ENCODE results near the gene GYPA. TPM values are rescaled to one million over a fixed set of nuclear protein-coding genes. Genes with fewer than 3 reads are reported as not detected.
"Not testable (repeated sequence)": the region's sequence is repeated elsewhere in the genome, so short reads cannot be mapped to it uniquely, and the experiment has no call there.

Gene GYPA
- total RNA-seq, 1 experiment from 2014 or later: not detected

DNA sequence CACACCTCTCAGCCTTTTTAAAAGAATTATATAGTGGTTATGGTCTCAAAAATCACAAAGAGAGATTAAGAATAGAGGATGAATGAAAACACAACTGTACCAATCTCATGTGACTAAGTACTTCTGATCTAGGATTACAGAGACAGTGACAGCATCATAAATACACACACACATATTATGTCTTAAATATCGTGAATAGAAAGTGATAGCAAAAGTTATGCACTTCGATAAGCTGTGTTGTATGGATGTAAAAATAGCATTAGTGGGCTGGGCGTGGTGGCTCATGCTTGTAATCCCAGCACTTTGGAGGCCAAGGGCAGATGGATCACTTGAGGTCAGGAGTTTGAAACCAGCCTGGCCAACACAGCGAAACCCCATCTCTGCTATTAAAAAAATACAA lies 25.0 kb downstream of the GYPA start:
- TF ChIP-seq, protein P1, sequence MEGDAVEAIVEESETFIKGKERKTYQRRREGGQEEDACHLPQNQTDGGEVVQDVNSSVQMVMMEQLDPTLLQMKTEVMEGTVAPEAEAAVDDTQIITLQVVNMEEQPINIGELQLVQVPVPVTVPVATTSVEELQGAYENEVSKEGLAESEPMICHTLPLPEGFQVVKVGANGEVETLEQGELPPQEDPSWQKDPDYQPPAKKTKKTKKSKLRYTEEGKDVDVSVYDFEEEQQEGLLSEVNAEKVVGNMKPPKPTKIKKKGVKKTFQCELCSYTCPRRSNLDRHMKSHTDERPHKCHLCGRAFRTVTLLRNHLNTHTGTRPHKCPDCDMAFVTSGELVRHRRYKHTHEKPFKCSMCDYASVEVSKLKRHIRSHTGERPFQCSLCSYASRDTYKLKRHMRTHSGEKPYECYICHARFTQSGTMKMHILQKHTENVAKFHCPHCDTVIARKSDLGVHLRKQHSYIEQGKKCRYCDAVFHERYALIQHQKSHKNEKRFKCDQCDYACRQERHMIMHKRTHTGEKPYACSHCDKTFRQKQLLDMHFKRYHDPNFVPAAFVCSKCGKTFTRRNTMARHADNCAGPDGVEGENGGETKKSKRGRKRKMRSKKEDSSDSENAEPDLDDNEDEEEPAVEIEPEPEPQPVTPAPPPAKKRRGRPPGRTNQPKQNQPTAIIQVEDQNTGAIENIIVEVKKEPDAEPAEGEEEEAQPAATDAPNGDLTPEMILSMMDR (IDR thresholded peaks at IDR 0.05; ENCODE audit: unreplicated experiment): no peak
- Mint-ChIP-seq H3K9me3 (ENCODE audit: unreplicated experiment) (no peaks in the 10 kb centered on the region), H3K4me3 (ENCODE audit: unreplicated experiment) (no peak overlapping the region), H3K27me3 (ENCODE audit: insufficient read depth, unreplicated experiment) (peaks cover 59% of the 10 kb centered on the region), H3K27ac (ENCODE audit: low read depth, unreplicated experiment) (no peak overlapping the region), H3K36me3 (ENCODE audit: insufficient read depth, unreplicated experiment) (no peaks in the 10 kb centered on the region), H3K4me1 (ENCODE audit: insufficient read depth, unreplicated experiment) (no peaks in the 10 kb centered on the region)
- no peak for DNase-seq (ENCODE audit: unreplicated experiment)
- intact Hi-C loops (cut with micrococcal nuclease): no loop called here
- CTCF ChIA-PET: interaction anchor here (0.7 kb wide), 1 partner anchor 44 kb away, joined by 3 read pairs; no protein-coding TSS in a partner anchor
- BruUV-seq (replicated peaks): no TSS peak
- POLR2A ChIA-PET: no interaction called here

DNA sequence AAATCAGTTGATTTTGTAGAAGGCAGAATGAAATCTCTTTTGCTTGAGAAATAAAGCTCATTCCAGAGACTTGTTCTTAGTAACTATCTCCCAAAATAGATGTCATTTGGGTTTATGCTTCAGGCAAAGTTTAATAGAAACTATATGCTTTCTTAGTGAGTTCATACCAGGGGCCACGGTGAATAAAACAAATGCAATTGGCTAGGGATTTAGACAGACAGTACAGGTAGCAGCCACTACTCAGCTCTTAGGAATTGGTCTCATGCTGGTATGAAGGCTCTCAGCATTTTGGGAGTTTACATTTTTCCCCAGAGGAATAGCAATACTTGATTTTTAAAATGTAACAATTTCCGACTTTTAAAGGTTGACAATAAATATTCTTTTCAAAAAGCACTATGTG lies 27.0 kb downstream of the GYPA start:
- no peak for DNase-seq (ENCODE audit: unreplicated experiment)
- no peaks in the 10 kb centered on the region for H3K9me3 Mint-ChIP-seq (ENCODE audit: unreplicated experiment)
- no peaks in the 10 kb centered on the region for H3K36me3 Mint-ChIP-seq (ENCODE audit: insufficient read depth, unreplicated experiment)
- no peaks in the 10 kb centered on the region for H3K4me1 Mint-ChIP-seq (ENCODE audit: insufficient read depth, unreplicated experiment)
- CTCF ChIA-PET: no interaction called here
- POLR2A ChIA-PET: no interaction called here
- peaks cover 56% of the 10 kb centered on the region for H3K27me3 Mint-ChIP-seq (ENCODE audit: insufficient read depth, unreplicated experiment)
- no TSS peak for BruUV-seq (replicated peaks)
- intact Hi-C loops (cut with micrococcal nuclease): no loop called here
- TF ChIP-seq, protein P1 (IDR thresholded peaks at IDR 0.05; ENCODE audit: unreplicated experiment): no peak
- H3K27ac Mint-ChIP-seq (ENCODE audit: low read depth, unreplicated experiment): no peak overlapping the region
- H3K4me3 Mint-ChIP-seq (ENCODE audit: unreplicated experiment): no peak overlapping the region

DNA sequence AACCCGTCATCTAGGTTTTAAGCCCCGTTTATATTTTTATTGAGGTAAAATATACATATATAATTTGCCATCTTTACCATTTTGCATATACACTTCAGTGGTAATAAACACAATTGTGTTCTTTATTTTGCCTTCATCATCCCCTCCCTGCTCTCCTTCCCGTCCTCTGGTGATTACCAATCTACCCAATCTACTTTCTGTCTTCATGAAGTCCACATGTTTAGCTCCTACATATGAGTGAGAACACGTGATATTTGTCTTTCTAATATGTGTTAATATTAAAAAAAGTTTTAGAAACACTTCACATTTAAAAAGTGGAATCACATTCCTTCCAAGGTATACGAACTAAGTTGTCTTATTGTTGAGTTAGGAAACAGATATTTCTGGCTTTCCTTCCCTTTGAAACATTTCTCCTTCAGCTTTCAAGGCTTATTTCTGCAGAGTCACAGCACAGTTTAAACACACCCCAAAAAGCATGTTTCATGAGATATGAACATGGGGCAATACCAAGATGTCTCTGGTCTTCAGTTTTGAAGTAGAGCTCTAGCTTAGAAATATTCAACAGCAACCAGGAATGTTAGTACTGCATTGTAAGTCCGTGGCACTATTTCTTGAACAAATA lies 35.9 kb downstream of the GYPA start:
- Mint-ChIP-seq H3K27me3 (ENCODE audit: insufficient read depth, unreplicated experiment) (peaks cover 51% of the 10 kb centered on the region), H3K9me3 (ENCODE audit: unreplicated experiment) (peaks cover 8% of the 10 kb centered on the region), H3K36me3 (ENCODE audit: insufficient read depth, unreplicated experiment) (no peaks in the 10 kb centered on the region), H3K4me3 (ENCODE audit: unreplicated experiment) (no peak overlapping the region), H3K4me1 (ENCODE audit: insufficient read depth, unreplicated experiment) (no peaks in the 10 kb centered on the region), H3K27ac (ENCODE audit: low read depth, unreplicated experiment) (no peak overlapping the region)
- intact Hi-C loops (cut with micrococcal nuclease): no loop called here
- no TSS peak for BruUV-seq (replicated peaks)
- POLR2A ChIA-PET: no interaction called here
- DNase-seq (ENCODE audit: unreplicated experiment): no peak
- CTCF ChIA-PET: no interaction called here
- TF ChIP-seq, protein P1 (IDR thresholded peaks at IDR 0.05; ENCODE audit: unreplicated experiment): no peak

DNA sequence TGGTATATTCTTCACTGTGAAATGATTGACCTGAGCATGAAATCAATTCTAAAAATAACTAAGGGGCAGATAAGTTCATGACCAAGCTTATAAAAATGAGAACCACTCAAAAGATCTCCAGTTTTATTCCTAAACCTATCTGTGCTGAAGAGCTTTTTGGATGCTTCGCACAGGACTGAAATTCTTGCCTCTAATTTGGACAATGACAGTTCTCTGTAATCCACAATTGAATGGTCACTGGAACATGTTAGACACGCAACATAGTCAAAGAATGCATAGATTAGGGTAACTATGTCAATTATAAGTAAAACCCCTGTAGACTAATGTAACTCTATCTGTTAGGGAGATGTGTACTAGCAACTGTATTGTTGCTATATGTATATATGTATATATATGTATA lies 42.7 kb downstream of the GYPA start:
- H3K27ac Mint-ChIP-seq (ENCODE audit: low read depth, unreplicated experiment); BruUV-seq (replicated peaks); POLR2A ChIA-PET; H3K9me3 Mint-ChIP-seq (ENCODE audit: unreplicated experiment); intact Hi-C loops (cut with micrococcal nuclease); CTCF ChIA-PET; H3K36me3 Mint-ChIP-seq (ENCODE audit: insufficient read depth, unreplicated experiment); H3K4me1 Mint-ChIP-seq (ENCODE audit: insufficient read depth, unreplicated experiment); H3K4me3 Mint-ChIP-seq (ENCODE audit: unreplicated experiment); DNase-seq (ENCODE audit: unreplicated experiment): not testable (repeated sequence)
- peaks cover 22% of the 10 kb centered on the region for H3K27me3 Mint-ChIP-seq (ENCODE audit: insufficient read depth, unreplicated experiment)

DNA sequence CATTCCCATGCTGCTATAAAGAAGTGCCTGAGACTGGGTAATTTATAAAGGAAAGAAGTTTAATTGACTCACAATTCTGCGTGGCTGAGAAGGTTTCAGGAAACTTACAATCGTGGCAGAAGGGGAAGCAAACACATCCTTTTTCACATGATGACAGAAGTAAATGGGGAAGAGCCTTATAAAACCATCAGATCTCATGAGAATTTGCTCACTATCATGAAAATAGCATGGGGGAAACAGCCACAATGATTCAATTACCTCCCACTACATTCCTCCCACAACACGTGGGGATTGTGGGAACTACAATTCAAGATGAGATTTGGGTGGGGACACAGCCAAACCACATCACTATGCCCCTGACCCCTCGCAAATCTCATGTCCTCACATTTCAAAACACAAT lies 46.5 kb downstream of the GYPA start:
- CTCF ChIA-PET; H3K27ac Mint-ChIP-seq (ENCODE audit: low read depth, unreplicated experiment); H3K4me3 Mint-ChIP-seq (ENCODE audit: unreplicated experiment); intact Hi-C loops (cut with micrococcal nuclease); DNase-seq (ENCODE audit: unreplicated experiment); H3K36me3 Mint-ChIP-seq (ENCODE audit: insufficient read depth, unreplicated experiment); BruUV-seq (replicated peaks); H3K9me3 Mint-ChIP-seq (ENCODE audit: unreplicated experiment); POLR2A ChIA-PET; H3K4me1 Mint-ChIP-seq (ENCODE audit: insufficient read depth, unreplicated experiment): not testable (repeated sequence)
- peaks cover 11% of the 10 kb centered on the region for H3K27me3 Mint-ChIP-seq (ENCODE audit: insufficient read depth, unreplicated experiment)

DNA sequence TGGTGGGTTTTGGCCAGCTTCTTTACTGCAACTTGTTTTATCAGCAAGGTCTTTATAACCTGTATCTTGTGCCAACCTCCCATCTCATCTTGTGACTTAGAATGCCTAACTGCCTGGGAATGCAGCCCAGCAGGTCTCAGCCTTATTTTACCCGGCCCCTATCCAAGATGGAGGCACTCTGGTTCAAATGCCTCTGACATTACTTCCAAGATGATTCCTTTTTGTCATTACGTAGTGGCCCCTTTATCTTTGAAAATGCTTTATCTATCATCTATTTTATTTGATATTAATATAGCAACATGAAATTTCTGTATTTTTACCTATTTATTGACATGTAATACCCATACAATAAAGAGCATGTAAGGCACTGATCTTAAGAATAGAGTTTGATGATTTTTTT lies 49.3 kb downstream of the GYPA start:
- H3K4me1 Mint-ChIP-seq (ENCODE audit: insufficient read depth, unreplicated experiment); H3K36me3 Mint-ChIP-seq (ENCODE audit: insufficient read depth, unreplicated experiment); DNase-seq (ENCODE audit: unreplicated experiment); POLR2A ChIA-PET; intact Hi-C loops (cut with micrococcal nuclease); H3K27me3 Mint-ChIP-seq (ENCODE audit: insufficient read depth, unreplicated experiment); H3K27ac Mint-ChIP-seq (ENCODE audit: low read depth, unreplicated experiment); H3K9me3 Mint-ChIP-seq (ENCODE audit: unreplicated experiment); BruUV-seq (replicated peaks); H3K4me3 Mint-ChIP-seq (ENCODE audit: unreplicated experiment): not testable (repeated sequence)
- CTCF ChIA-PET: interaction anchor here (0.5 kb wide), 1 partner anchor 51 kb away, joined by 3 read pairs; no protein-coding TSS in a partner anchor

All from MCF 10A (cell line).